GM12878 (cell line): ENCODE measurements around the gene AKT1S1.

ENCODE experiments used
- BCL3 ChIP-seq: IDR thresholded peaks from 2 replicates; pipeline ENCODE4 v1.6.1; 2011; ENCODE audit warnings: borderline replicate concordance, low read depth, mild to moderate bottlenecking, moderate library complexity, low read length; ENCODE audit not compliant: insufficient read depth, poor library complexity, severe bottlenecking
- CTCF ChIP-seq, 3 experiments: IDR thresholded peaks in 2 of 3; conservative IDR thresholded peaks in 1 of 3; 2 replicates each; pipeline ENCODE4 v1.5.1; 2011; ENCODE audit warnings: low read depth in 3 of 3, low read length in 3 of 3, mild to moderate bottlenecking in 3 of 3, control low read depth in 2 of 3, moderate library complexity in 2 of 3, inconsistent platforms in 1 of 3, mixed read lengths in 1 of 3; ENCODE audit not compliant: control insufficient read depth in 2 of 3, insufficient read depth in 1 of 3; ENCODE audit errors: extremely low read depth in 1 of 3
- EZH2 ChIP-seq: IDR thresholded peaks from 2 replicates; pipeline ENCODE4 v1.6.1; 2012; ENCODE audit warnings: low read depth, mild to moderate bottlenecking, control low read depth, inconsistent platforms, low read length, borderline replicate concordance; ENCODE audit not compliant: control insufficient read depth
- GABPA ChIP-seq: IDR thresholded peaks from 2 replicates; pipeline ENCODE4 v1.6.1; 2014; ENCODE audit warnings: antibody characterized with exemption, low read depth, mild to moderate bottlenecking, inconsistent platforms
- JUND ChIP-seq: IDR thresholded peaks from 2 replicates; pipeline ENCODE4 v1.6.1; 2012; ENCODE audit warnings: low read depth, mild to moderate bottlenecking, low read length, improper control_type of control experiment, moderate library complexity
- MTA3 ChIP-seq: IDR thresholded peaks from 2 replicates; pipeline ENCODE4 v1.6.1; 2012; ENCODE audit warnings: low read length, inconsistent platforms, borderline replicate concordance
- NFXL1 ChIP-seq: fragments of 450-650 bp; IDR thresholded peaks from 2 replicates; pipeline ENCODE4 v1.6.1; 2017; ENCODE audit warnings: antibody characterized with exemption, mild to moderate bottlenecking, borderline replicate concordance
- RELA ChIP-seq: fragments of 450-650 bp; IDR thresholded peaks from 2 replicates; pipeline ENCODE4 v1.8.0; 2014; ENCODE audit warnings: borderline replicate concordance; ENCODE audit not compliant: partially characterized antibody
- SIX5 ChIP-seq: IDR thresholded peaks from 2 replicates; pipeline ENCODE4 v1.6.1; 2011; ENCODE audit warnings: mild to moderate bottlenecking, low read depth, low read length, moderate library complexity; ENCODE audit not compliant: severe bottlenecking
- SMC3 ChIP-seq: IDR thresholded peaks from 2 replicates; pipeline ENCODE4 v1.6.1; 2011; ENCODE audit warnings: low read length, improper control_type of control experiment, borderline replicate concordance
- TAF1 ChIP-seq: IDR thresholded peaks from 2 replicates; pipeline ENCODE4 v1.6.1; 2011; ENCODE audit warnings: mild to moderate bottlenecking, low read depth, low read length, borderline replicate concordance
- USF1 ChIP-seq: IDR thresholded peaks from 2 replicates; pipeline ENCODE4 v1.6.1; 2011; ENCODE audit warnings: borderline replicate concordance, low read depth, mild to moderate bottlenecking, moderate library complexity, mixed read lengths, low read length; ENCODE audit not compliant: insufficient read depth; ENCODE audit errors: extremely low read length
- ZBTB33 ChIP-seq: fragments of 450-650 bp; IDR thresholded peaks from 2 replicates; pipeline ENCODE4 v1.6.1; 2017; ENCODE audit warnings: mild to moderate bottlenecking

GRCh38 chr19:49884109-49884508 lies 7.0 kb upstream of the AKT1S1 start:
- no peak for TF ChIP-seq MTA3
- TF ChIP-seq BCL3, result no peak
- TF ChIP-seq RELA, result no peak
- TF ChIP-seq ZBTB33, result no peak
- no peak for TF ChIP-seq GABPA
- no peak for TF ChIP-seq SIX5
- no peak for TF ChIP-seq CTCF (IDR thresholded peaks at IDR 0.05 in 2 of 3, conservative IDR thresholded peaks at IDR 0.05 in 1 of 3; ENCODE audit: control insufficient read depth in 2 of 3, extremely low read depth in 1 of 3, insufficient read depth in 1 of 3, low read depth in 3 of 3, low read length in 3 of 3)
- no peak for TF ChIP-seq EZH2
- no peak for TF ChIP-seq USF1
- TF ChIP-seq SMC3, result no peak
- no peak for TF ChIP-seq TAF1
- no peak for TF ChIP-seq NFXL1
- no peak for TF ChIP-seq JUND
